H9 (cell line): ENCODE data around the gene FCGR3A. TPM values are rescaled to one million over a fixed set of nuclear protein-coding genes. Genes with fewer than 3 reads are reported as not detected.

Source experiments
- DNase-seq: peaks from one replicate; pipeline ENCODE4 v3.0.0-alpha.2; 2017
- H2AFZ ChIP-seq: one replicate; pipeline ENCODE4 v1.6.1; 2013; ENCODE audit warnings: mild to moderate bottlenecking, low read length, control low read depth, moderate library complexity
- H2AK5ac ChIP-seq: 2 replicates; pipeline ENCODE4 v1.6.1; 2013; ENCODE audit warnings: low read length, control low read depth, mixed read lengths; ENCODE audit not compliant: insufficient read length
- H2BK120ac ChIP-seq: one replicate; pipeline ENCODE4 v1.6.1; 2013; ENCODE audit warnings: low read depth, mild to moderate bottlenecking, low read length, control low read depth, inconsistent platforms; ENCODE audit not compliant: poor library complexity, severe bottlenecking
- H2BK12ac ChIP-seq: 2 replicates; pipeline ENCODE4 v1.6.1; 2013; ENCODE audit warnings: low read length, control low read depth, mixed read lengths, low read depth; ENCODE audit not compliant: insufficient read length
- H2BK15ac ChIP-seq: 2 replicates; pipeline ENCODE4 v1.6.1; 2013; ENCODE audit warnings: low read depth, low read length, control low read depth
- H2BK20ac ChIP-seq: one replicate; pipeline ENCODE4 v1.6.1; 2013; ENCODE audit warnings: low read depth, mild to moderate bottlenecking, low read length, control low read depth, inconsistent platforms; ENCODE audit not compliant: poor library complexity, severe bottlenecking
- H2BK5ac ChIP-seq: 2 replicates; pipeline ENCODE4 v1.6.1; 2013; ENCODE audit warnings: low read length, control low read depth, mixed read lengths; ENCODE audit not compliant: insufficient read length
- H3K14ac ChIP-seq: 2 replicates; pipeline ENCODE4 v1.6.1; 2013; ENCODE audit warnings: low read length, control low read depth; ENCODE audit not compliant: insufficient read depth
- H3K18ac ChIP-seq: 2 replicates; pipeline ENCODE4 v1.6.1; 2013; ENCODE audit warnings: low read depth, mild to moderate bottlenecking, mixed read lengths, low read length, control low read depth; ENCODE audit not compliant: insufficient read length
- H3K23ac ChIP-seq: 2 replicates; pipeline ENCODE4 v1.6.1; 2013; ENCODE audit warnings: low read length, control low read depth, mixed read lengths, low read depth; ENCODE audit not compliant: insufficient read length
- H3K23me2 ChIP-seq: 2 replicates; pipeline ENCODE4 v1.6.1; 2013; ENCODE audit warnings: low read depth, mild to moderate bottlenecking, mixed read lengths, low read length, control low read depth; ENCODE audit not compliant: insufficient read length, poor library complexity, severe bottlenecking
- H3K27ac ChIP-seq: 2 replicates; pipeline ENCODE4 v1.5.1; 2013; ENCODE audit warnings: low read length, control low read depth, mixed read lengths, low read depth; ENCODE audit not compliant: insufficient read length
- H3K27me3 ChIP-seq: 2 replicates; pipeline ENCODE4 v1.6.1; 2013; ENCODE audit warnings: low read length, control low read depth, inconsistent platforms; ENCODE audit not compliant: insufficient read depth
- H3K4ac ChIP-seq: 2 replicates; pipeline ENCODE4 v1.6.1; 2013; ENCODE audit warnings: low read depth, mild to moderate bottlenecking, control low read depth, inconsistent platforms, low read length, moderate library complexity
- H3K4me1 ChIP-seq: 2 replicates; pipeline ENCODE4 v1.6.1; 2013; ENCODE audit warnings: low read length, control low read depth, inconsistent platforms; ENCODE audit not compliant: insufficient read depth
- H3K4me2 ChIP-seq: 2 replicates; pipeline ENCODE4 v1.6.1; 2013; ENCODE audit warnings: low read length, control low read depth, mixed read lengths; ENCODE audit not compliant: insufficient read length, insufficient read depth
- H3K56ac ChIP-seq: 2 replicates; pipeline ENCODE4 v1.6.1; 2013; ENCODE audit warnings: low read depth, mild to moderate bottlenecking, mixed read lengths, low read length, control low read depth; ENCODE audit not compliant: insufficient read length
- H3K79me1 ChIP-seq: 2 replicates; pipeline ENCODE4 v1.6.1; 2013; ENCODE audit warnings: low read depth, mild to moderate bottlenecking, moderate library complexity, low read length, control low read depth, inconsistent platforms; ENCODE audit not compliant: insufficient read depth, poor library complexity, severe bottlenecking
- H3K79me2 ChIP-seq: 2 replicates; pipeline ENCODE4 v1.6.1; 2013; ENCODE audit warnings: low read length, control low read depth, inconsistent platforms; ENCODE audit not compliant: insufficient read depth
- H3K9ac ChIP-seq: 2 replicates; pipeline ENCODE4 v1.6.1; 2013; ENCODE audit warnings: low read length, control low read depth, mixed read lengths; ENCODE audit not compliant: insufficient read length; ENCODE audit errors: extremely low read depth
- H3K9me3 ChIP-seq: one replicate; pipeline ENCODE4 v1.6.1; 2013; ENCODE audit warnings: low read depth, low read length, inconsistent platforms; ENCODE audit not compliant: control insufficient read depth
- H3T11ph ChIP-seq: one replicate; pipeline ENCODE4 v1.6.1; 2013; ENCODE audit warnings: mild to moderate bottlenecking, low read length, control low read depth, inconsistent platforms
- H4K20me1 ChIP-seq: one replicate; pipeline ENCODE4 v1.6.1; 2013; ENCODE audit not compliant: control insufficient read depth, insufficient read length, insufficient read depth
- H4K5ac ChIP-seq: 2 replicates; pipeline ENCODE4 v1.6.1; 2013; ENCODE audit warnings: low read depth, mild to moderate bottlenecking, mixed read lengths, low read length, control low read depth; ENCODE audit not compliant: insufficient read length
- H4K8ac ChIP-seq: replicated peaks from 2 replicates; pipeline ENCODE4 v1.6.1; 2013; ENCODE audit warnings: low read length, control low read depth, mixed read lengths, low read depth; ENCODE audit not compliant: insufficient read length
- H4K91ac ChIP-seq: 2 replicates; pipeline ENCODE4 v1.6.1; 2013; ENCODE audit warnings: low read depth, mild to moderate bottlenecking, moderate library complexity, mixed read lengths, low read length, control low read depth; ENCODE audit not compliant: insufficient read length
- H3K27ac Mint-ChIP-seq, 3 experiments: 2 replicates in 2 of 3; 3 replicates in 1 of 3; pipeline ENCODE4 v1.8.0; 2020 to 2021; ENCODE audit warnings: mixed read lengths in 3 of 3, mild to moderate bottlenecking in 1 of 3, moderate library complexity in 1 of 3
- H3K27me3 Mint-ChIP-seq: 2 replicates; pipeline ENCODE4 v1.8.0; 2021; ENCODE audit warnings: low read depth, mild to moderate bottlenecking, moderate library complexity, mixed read lengths
- H3K36me3 Mint-ChIP-seq, 3 experiments: 2 replicates in 2 of 3; 3 replicates in 1 of 3; pipeline ENCODE4 v1.8.0; 2020 to 2021; ENCODE audit warnings: low read depth in 3 of 3, mixed read lengths in 3 of 3; ENCODE audit not compliant: insufficient read depth in 1 of 3
- H3K4me1 Mint-ChIP-seq, 2 experiments: 2 replicates each; pipeline ENCODE4 v1.8.0; 2020; ENCODE audit warnings: mixed read lengths in 2 of 2
- H3K4me3 Mint-ChIP-seq, 2 experiments: 2 replicates in 1 of 2; 3 replicates in 1 of 2; pipeline ENCODE4 v1.8.0; 2020 to 2021; ENCODE audit warnings: mild to moderate bottlenecking in 2 of 2, mixed read lengths in 2 of 2, moderate library complexity in 1 of 2
- H3K9me3 Mint-ChIP-seq, 2 experiments: 2 replicates in 1 of 2; 3 replicates in 1 of 2; pipeline ENCODE4 v1.8.0; 2020; ENCODE audit warnings: mild to moderate bottlenecking in 2 of 2, mixed read lengths in 2 of 2, moderate library complexity in 1 of 2
- WGBS: extraction: QIAGEN DNeasy Blood & Tissue Kit; methylation state at CpG from one replicate; pipeline ENCODE4 v1.1.7; 2013; ENCODE audit warnings: missing lambda C conversion rate, low lambda C conversion rate, mixed read lengths; ENCODE audit not compliant: insufficient read length; ENCODE audit errors: extremely low coverage; 5-methylcytosine and 5-hydroxymethylcytosine counted together
- total RNA-seq: library from RNA; stranded (reverse); gene quantifications from 2 replicates; pipeline ENCODE4 v1.2.1, GENCODE V29; 2021
- TF ChIP-seq, protein P1 (sequence below): fragments of 200-600 bp; sonication (generic); conservative IDR thresholded peaks from 3 replicates; pipeline ENCODE4 v1.8.0; 2021; ENCODE audit warnings: antibody characterized with exemption, mild to moderate bottlenecking

FCGR3A gene
- total RNA-seq, 1 experiment from 2014 or later: not detected

GRCh38 chr1:161502641-161503393 is 46.8 kb downstream of the FCGR3A start:
- Mint-ChIP-seq H3K4me1 (peaks cover 16 to 19% of the 10 kb centered on the region in 2 experiments), H3K36me3 (no peaks in the 10 kb centered on the region), H3K9me3 (no peaks in the 10 kb centered on the region; a peak in 1 of 5 replicates), H3K4me3 (no peak overlapping the region), H3K27me3 (peaks cover 13% of the 10 kb centered on the region), H3K27ac (no peak overlapping the region)
- Histone ChIP-seq H2AFZ (no peak overlapping the region), H3K27ac (no peak overlapping the region), H3K27me3 (no peaks in the 10 kb centered on the region), H4K5ac (no peak overlapping the region), H4K91ac (no peak overlapping the region), H3K79me2 (no peaks in the 10 kb centered on the region), H2BK20ac (no peak overlapping the region), H3K14ac (no peak overlapping the region), H2BK5ac (no peak overlapping the region), H3K79me1 (no peaks in the 10 kb centered on the region), H3K18ac (no peak overlapping the region), H3K9me3 (no peaks in the 10 kb centered on the region), H3K9ac (no peak overlapping the region), H2BK15ac (no peak overlapping the region), H3T11ph (no peak overlapping the region), H3K23me2 (no peaks in the 10 kb centered on the region), H3K23ac (no peak overlapping the region), H4K8ac (no peak overlapping the region), H2AK5ac (no peak overlapping the region), H2BK12ac (no peak overlapping the region), H3K4me2 (no peak overlapping the region), H2BK120ac (no peak overlapping the region), H3K4ac (no peak overlapping the region), H4K20me1 (no peaks in the 10 kb centered on the region), H3K4me1 (no peaks in the 10 kb centered on the region), H3K56ac (no peak overlapping the region)
- WGBS: no CpG with 5 or more reads among the region's 1 CpG
- TF ChIP-seq, protein P1, sequence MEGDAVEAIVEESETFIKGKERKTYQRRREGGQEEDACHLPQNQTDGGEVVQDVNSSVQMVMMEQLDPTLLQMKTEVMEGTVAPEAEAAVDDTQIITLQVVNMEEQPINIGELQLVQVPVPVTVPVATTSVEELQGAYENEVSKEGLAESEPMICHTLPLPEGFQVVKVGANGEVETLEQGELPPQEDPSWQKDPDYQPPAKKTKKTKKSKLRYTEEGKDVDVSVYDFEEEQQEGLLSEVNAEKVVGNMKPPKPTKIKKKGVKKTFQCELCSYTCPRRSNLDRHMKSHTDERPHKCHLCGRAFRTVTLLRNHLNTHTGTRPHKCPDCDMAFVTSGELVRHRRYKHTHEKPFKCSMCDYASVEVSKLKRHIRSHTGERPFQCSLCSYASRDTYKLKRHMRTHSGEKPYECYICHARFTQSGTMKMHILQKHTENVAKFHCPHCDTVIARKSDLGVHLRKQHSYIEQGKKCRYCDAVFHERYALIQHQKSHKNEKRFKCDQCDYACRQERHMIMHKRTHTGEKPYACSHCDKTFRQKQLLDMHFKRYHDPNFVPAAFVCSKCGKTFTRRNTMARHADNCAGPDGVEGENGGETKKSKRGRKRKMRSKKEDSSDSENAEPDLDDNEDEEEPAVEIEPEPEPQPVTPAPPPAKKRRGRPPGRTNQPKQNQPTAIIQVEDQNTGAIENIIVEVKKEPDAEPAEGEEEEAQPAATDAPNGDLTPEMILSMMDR: no peak
- no peak for DNase-seq
